Parathyroid adenoma (tissue), 2 donors: Measurements from ENCODE around the gene NADK.
"Not testable (repeated sequence)": the region's sequence is repeated elsewhere in the genome, so short reads cannot be mapped to it uniquely, and the experiment has no call there.

Experiments
- H2AFZ ChIP-seq: fragments of 300-600 bp; sonication (generic); one replicate; pipeline ENCODE4 v1.7.0; 2017; ENCODE audit warnings: antibody characterized with exemption, mild to moderate bottlenecking
- H3K27ac ChIP-seq: fragments of 300-600 bp; sonication (generic); one replicate; pipeline ENCODE4 v1.7.0; 2017
- H3K27me3 ChIP-seq: fragments of 300-600 bp; sonication (generic); one replicate; pipeline ENCODE4 v1.7.0; 2017; ENCODE audit warnings: low read length; ENCODE audit not compliant: control insufficient read depth, insufficient read depth
- H3K36me3 ChIP-seq: fragments of 300-600 bp; sonication (generic); one replicate; pipeline ENCODE4 v1.7.0; 2017; ENCODE audit warnings: low read length; ENCODE audit not compliant: control insufficient read depth, insufficient read depth
- H3K4me1 ChIP-seq: fragments of 300-600 bp; sonication (generic); one replicate; pipeline ENCODE4 v1.7.0; 2017; ENCODE audit warnings: control low read depth
- H3K4me2 ChIP-seq: fragments of 300-600 bp; sonication (generic); one replicate; pipeline ENCODE4 v1.7.0; 2017; ENCODE audit warnings: low read length
- H3K4me3 ChIP-seq: fragments of 300-600 bp; sonication (generic); one replicate; pipeline ENCODE4 v1.7.0; 2017; ENCODE audit warnings: low read depth, low read length
- H3K79me2 ChIP-seq: fragments of 300-600 bp; sonication (generic); one replicate; pipeline ENCODE4 v1.7.0; 2017; ENCODE audit warnings: control low read depth
- H3K9ac ChIP-seq: fragments of 300-600 bp; sonication (generic); one replicate; pipeline ENCODE4 v1.7.0; 2017; ENCODE audit warnings: mild to moderate bottlenecking
- H3K9me3 ChIP-seq: fragments of 300-600 bp; sonication (generic); one replicate; pipeline ENCODE4 v1.7.0; 2017; ENCODE audit warnings: low read length; ENCODE audit not compliant: control insufficient read depth
- CTCF ChIP-seq: fragments of 300-600 bp; sonication (generic); IDR thresholded peaks from one replicate; pipeline ENCODE4 v1.7.0; 2017; ENCODE audit warnings: antibody characterized with exemption, mild to moderate bottlenecking
- donor health status: primary hyperparathyroidism.

The NADK gene

GRCh38 chr1:1738799-1739337 is 39.4 kb downstream of the NADK start:
- not testable (repeated sequence) for H3K4me2 ChIP-seq, H3K4me3 ChIP-seq, H3K9me3 ChIP-seq, H3K4me1 ChIP-seq, H3K27ac ChIP-seq, H3K79me2 ChIP-seq, H3K36me3 ChIP-seq, H2AFZ ChIP-seq, H3K27me3 ChIP-seq, H3K9ac ChIP-seq

- H3K4me3 ChIP-seq, H2AFZ ChIP-seq, H3K36me3 ChIP-seq, H3K79me2 ChIP-seq, H3K9me3 ChIP-seq, H3K27ac ChIP-seq, H3K4me1 ChIP-seq, H3K9ac ChIP-seq, H3K27me3 ChIP-seq, H3K4me2 ChIP-seq: not testable (repeated sequence)
Measured at GRCh38 chr1:1737675-1738590, 40.3 kb downstream of the NADK start.

GRCh38 chr1:1732381-1732780 is 45.9 kb downstream of the NADK start:
- Histone ChIP-seq H3K36me3 (no peaks in the 10 kb centered on the region), H3K27me3 (no peaks in the 10 kb centered on the region), H2AFZ (no peak overlapping the region), H3K79me2 (no peaks in the 10 kb centered on the region), H3K4me2 (no peak overlapping the region), H3K4me1 (no peaks in the 10 kb centered on the region), H3K9me3 (no peaks in the 10 kb centered on the region), H3K27ac (no peak overlapping the region), H3K4me3 (no peak overlapping the region), H3K9ac (no peak overlapping the region)
- TF ChIP-seq CTCF: no peak

- no peak overlapping the region for H2AFZ ChIP-seq
- TF ChIP-seq CTCF: no peak
- H3K27ac ChIP-seq: no peak overlapping the region
- H3K9ac ChIP-seq: no peak overlapping the region
- H3K4me1 ChIP-seq: no peaks in the 10 kb centered on the region
- H3K27me3 ChIP-seq: no peaks in the 10 kb centered on the region
- no peak overlapping the region for H3K4me2 ChIP-seq
- H3K36me3 ChIP-seq: no peaks in the 10 kb centered on the region
- H3K79me2 ChIP-seq: no peaks in the 10 kb centered on the region
- no peaks in the 10 kb centered on the region for H3K9me3 ChIP-seq
- H3K4me3 ChIP-seq: no peak overlapping the region
Measured at GRCh38 chr1:1730870-1731269, 47.4 kb downstream of the NADK start.

- not testable (repeated sequence) for H2AFZ ChIP-seq, H3K4me1 ChIP-seq, H3K36me3 ChIP-seq, H3K9me3 ChIP-seq, H3K4me3 ChIP-seq, H3K27me3 ChIP-seq, H3K9ac ChIP-seq, H3K79me2 ChIP-seq, H3K4me2 ChIP-seq, H3K27ac ChIP-seq
Measured at GRCh38 chr1:1730230-1730629, 48.0 kb downstream of the NADK start.

GRCh38 chr1:1729116-1729816 is 49.0 kb downstream of the NADK start:
- not testable (repeated sequence) for H3K27ac ChIP-seq, H3K9ac ChIP-seq, H3K4me3 ChIP-seq, H3K36me3 ChIP-seq, H3K79me2 ChIP-seq, H3K27me3 ChIP-seq, H3K4me1 ChIP-seq, H2AFZ ChIP-seq, H3K9me3 ChIP-seq, H3K4me2 ChIP-seq

GRCh38 chr1:1728308-1729005 is 49.8 kb downstream of the NADK start:
- not testable (repeated sequence) for H3K36me3 ChIP-seq, H3K27me3 ChIP-seq, H3K4me3 ChIP-seq, H3K4me1 ChIP-seq, H2AFZ ChIP-seq, H3K4me2 ChIP-seq, H3K9ac ChIP-seq, H3K79me2 ChIP-seq, H3K9me3 ChIP-seq, H3K27ac ChIP-seq

GRCh38 chr1:1727131-1727651 is 51.1 kb downstream of the NADK start:
- not testable (repeated sequence) for H3K27ac ChIP-seq, H3K9me3 ChIP-seq, H3K9ac ChIP-seq, H3K4me1 ChIP-seq, H2AFZ ChIP-seq, H3K79me2 ChIP-seq, H3K4me3 ChIP-seq, H3K36me3 ChIP-seq, H3K27me3 ChIP-seq, H3K4me2 ChIP-seq
